DOHH2 (cell line): ENCODE data around the gene LBR.

Experiments
- EZH2phosphoT487 ChIP-seq: fragments of 200-600 bp; sonication (generic); IDR thresholded peaks from 2 replicates; pipeline ENCODE4 v1.6.1; 2017; ENCODE audit warnings: borderline replicate concordance, mild to moderate bottlenecking, antibody characterized with exemption, low read length, moderate library complexity, mixed read lengths
- TF ChIP-seq, protein P1 (sequence below): fragments of 200-600 bp; sonication (generic); IDR thresholded peaks from one replicate; pipeline ENCODE4 v1.5.1; 2014; ENCODE audit warnings: antibody characterized with exemption, mild to moderate bottlenecking, low read depth, low read length; ENCODE audit not compliant: poor library complexity, severe bottlenecking

DNA sequence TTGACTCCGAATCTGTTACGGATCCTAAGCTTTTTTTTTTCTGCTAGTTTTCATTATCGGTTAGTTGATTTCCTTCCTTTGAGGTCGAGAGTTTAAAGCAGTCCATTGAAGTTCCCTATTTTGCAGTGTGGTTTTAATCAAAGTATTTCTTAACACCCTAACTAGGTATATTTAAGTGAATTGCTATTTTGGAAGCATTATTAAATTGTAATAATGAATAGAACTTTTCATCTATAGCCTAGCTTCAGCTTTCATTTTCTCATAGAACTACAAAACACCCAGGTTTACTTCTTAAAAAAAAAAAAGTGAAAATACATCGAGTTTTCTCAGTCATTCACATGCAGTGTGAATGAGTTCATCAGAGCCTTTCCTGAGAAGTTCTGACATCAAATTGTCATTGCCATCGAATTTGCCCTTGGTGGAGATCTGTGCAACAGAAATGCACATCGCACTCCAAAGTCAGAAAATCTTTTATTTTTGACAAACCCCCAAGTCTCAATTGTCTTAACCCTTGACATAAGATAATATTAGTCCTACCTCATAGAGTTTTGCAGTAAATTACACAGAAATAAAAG lies 1.1 kb upstream of the LBR start:
- TF ChIP-seq, protein P1, sequence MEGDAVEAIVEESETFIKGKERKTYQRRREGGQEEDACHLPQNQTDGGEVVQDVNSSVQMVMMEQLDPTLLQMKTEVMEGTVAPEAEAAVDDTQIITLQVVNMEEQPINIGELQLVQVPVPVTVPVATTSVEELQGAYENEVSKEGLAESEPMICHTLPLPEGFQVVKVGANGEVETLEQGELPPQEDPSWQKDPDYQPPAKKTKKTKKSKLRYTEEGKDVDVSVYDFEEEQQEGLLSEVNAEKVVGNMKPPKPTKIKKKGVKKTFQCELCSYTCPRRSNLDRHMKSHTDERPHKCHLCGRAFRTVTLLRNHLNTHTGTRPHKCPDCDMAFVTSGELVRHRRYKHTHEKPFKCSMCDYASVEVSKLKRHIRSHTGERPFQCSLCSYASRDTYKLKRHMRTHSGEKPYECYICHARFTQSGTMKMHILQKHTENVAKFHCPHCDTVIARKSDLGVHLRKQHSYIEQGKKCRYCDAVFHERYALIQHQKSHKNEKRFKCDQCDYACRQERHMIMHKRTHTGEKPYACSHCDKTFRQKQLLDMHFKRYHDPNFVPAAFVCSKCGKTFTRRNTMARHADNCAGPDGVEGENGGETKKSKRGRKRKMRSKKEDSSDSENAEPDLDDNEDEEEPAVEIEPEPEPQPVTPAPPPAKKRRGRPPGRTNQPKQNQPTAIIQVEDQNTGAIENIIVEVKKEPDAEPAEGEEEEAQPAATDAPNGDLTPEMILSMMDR: no peak
- TF ChIP-seq EZH2phosphoT487: no peak
